Measurements from ENCODE around the gene TGFBI.

TGFBI gene

DNA sequence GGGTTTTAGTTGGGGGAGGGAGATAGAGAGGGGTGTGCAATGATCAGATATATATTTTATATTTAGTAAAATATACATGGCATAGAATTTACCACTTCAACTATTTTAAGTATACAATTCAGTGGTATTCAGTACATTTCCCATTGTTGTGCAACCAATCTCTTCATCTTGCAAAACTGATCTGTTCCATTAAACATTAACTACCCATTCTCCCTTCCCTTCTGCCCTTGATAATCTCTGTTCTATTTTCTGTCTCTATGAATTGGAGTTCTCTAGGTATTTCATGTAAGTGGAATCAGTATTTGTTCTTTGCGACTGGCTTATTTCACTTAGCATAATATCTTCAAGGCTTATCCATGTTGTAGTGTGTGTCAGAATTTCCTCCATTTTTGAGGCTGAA is 38.6 kb downstream of the TGFBI start:
- DNase-seq, result no peak

DNA sequence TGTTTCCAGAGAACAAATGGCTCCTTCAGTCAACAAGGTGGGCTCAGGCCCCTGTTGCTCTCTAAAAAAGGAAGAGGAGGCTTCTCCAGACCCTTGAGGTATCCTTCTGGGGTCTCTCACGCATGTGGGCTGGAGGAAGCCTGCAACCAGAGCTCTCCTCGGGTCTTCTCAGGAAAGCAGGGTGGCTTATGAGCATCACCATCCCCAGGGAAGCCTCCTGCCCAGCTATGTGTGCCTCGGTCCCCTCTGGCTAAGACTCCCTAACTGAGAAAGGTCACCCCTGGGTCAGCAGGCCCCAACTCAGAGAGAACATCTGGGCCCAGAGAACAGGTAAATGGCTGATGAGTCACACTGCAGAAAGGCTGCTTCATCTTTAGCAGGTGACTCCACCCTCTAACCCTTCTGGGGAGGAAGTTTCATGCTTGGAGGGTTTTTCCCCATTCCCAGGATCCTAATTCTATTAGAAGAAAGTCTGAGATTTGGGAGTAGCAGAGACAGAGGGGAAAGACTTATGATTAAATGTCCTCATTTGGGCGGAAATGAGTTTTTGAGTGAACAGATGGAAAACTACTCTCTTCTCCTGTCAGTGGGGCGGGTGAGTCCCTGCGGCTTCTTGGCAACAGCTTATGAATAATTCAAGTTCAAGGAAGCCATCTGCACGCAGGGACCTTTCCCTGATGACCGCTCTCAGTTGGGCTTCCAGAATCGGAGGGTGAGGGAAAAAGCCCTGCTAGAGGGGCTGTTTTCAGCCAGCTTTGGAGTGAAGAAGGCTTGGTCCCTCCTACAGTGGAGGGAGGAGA is 41.9 kb downstream of the TGFBI start:
- no peak for DNase-seq

DNA sequence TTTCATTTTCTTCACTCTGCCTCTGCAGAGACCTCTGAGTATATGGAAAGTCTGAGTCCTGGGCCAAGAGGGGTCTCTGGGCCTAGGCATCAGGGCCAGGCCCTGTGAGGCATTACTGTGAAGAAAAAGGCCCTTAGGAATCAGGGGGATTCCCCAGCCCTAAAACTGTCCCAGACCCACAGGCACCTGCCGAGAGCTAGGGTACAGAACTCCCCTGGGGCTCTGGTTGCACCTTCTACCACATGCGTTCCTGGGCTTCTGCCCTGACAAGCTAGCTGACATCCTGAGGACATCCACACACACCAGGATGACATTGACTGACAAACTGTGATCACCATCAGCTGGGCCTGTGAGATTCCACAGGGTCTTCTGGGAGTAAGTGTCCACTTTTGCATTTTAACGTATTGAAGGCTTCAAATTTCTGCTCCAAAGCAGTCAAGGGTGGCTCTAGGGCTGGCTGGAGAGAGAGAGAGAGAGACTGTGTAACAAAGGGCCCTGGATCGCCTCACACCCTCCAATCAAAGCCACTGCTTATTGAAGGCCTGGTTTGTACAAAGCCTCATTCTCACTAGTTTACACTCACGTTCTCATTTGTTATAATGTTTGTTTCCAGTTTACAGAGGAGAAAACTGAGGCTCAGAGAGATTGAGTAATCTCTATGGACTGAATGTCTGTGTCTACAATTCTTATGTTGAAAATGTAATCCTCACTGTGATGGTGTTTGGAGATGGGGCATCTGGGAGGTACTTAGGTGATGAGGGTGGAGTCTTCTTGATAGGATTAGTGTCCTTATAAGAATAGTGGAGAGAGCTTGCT is 45.1 kb downstream of the TGFBI start:
- no peak for DNase-seq

DNA sequence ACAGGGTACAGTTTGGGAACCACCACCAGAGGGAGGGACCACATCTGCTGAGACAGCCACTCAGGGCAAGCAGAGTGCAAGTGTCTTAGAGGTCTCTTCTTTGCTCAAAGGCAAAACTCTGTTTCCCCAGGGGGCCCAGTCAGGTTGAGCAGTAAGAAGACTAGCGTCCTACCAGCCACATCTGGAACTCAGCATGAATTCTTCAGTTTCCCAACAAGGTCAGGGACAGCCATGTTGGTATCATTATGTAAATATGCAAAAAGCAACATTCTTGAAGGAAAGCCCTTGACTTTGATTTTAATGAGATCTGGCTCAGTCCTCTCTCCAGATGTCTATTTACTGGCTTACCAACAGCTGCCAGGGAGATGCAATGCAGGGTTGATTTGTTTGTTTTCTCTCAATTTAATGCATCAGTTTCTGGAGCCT is 46.7 kb downstream of the TGFBI start:
- DNase-seq, result no peak

DNA sequence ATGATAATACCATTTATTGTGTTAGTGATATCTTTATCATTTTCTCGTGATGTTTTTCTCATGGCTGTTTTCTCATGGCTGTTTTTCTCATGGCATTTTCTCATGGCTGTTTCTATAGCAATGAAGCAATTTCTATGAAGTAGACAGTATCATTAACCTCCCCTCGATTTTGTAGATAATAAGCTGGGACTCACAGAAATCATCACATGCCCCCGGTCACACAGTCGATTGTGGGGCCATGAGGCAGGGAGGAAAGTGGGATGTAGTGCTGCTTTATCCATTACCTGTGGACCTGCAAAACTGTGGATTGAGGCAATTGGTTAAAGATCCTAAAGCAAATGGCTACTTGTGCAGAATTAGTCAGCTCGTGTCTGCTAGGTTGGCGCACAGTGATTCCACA is 47.3 kb downstream of the TGFBI start:
- DNase-seq, result no peak

DNA sequence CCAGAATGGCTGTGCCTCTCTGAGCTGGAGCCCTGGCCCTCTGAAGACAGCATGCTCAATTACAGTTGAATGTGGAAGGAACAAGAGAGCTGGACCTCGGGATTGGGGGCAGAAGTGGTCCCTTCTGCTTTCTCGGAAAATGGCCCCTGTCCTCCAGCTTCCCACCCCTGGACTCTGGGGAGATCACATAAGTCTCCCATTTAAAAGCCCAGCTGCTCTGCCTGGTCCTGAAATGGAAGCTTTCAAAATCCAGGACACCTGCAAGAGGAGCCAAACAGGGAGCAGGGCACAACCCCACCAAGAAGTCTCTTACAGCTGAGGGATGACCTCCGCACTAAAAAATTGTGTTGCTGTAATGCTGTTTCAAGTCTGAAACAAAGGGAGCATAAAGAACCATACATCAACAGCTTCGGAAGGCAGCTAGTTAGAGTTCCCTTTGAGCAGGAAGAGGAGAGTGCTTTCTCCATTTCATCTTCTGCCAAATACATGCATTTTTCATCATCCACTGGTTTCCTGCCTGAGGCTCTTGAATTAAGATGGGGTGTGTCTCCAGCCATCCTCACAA is 48.2 kb downstream of the TGFBI start:
- DNase-seq, result no peak

DNA sequence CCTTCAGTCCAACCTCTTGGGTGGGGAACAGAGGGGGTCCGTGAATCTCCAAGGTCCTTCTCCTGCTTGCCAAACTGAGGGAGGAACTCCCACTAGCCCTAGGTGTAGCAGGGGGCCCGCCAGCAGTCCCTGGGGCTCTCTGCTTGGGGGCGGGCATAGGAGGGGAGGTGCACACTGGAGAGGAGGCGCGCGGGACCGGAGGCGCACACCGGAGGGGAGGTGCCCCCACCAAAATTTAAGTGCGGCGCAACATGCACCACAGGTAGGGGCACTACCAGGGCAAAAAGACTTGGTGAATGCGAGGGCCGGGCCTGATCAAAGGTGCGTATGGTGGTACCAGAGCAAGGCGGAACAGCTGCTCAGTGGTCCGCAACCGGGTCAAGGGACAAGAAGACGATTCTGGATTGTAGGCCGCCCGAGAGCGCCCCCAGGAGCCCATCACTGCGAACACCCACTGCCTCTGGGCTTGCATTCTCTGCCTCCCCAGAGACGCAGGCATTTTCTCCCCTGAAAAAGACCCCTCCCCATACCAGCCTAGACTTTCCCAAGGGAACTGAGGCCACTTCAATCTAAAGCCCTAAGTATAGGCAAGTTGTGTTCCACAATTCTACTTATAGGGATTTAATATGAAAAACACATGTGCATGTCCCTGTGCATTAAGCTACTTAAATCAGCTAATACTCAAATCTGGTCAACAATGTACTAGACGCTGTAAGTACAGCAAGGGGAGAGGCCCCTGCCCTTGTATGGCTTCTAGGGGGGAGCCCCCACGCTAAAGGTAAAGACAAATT is 50.6 kb downstream of the TGFBI start:
- no peak for DNase-seq

DNA sequence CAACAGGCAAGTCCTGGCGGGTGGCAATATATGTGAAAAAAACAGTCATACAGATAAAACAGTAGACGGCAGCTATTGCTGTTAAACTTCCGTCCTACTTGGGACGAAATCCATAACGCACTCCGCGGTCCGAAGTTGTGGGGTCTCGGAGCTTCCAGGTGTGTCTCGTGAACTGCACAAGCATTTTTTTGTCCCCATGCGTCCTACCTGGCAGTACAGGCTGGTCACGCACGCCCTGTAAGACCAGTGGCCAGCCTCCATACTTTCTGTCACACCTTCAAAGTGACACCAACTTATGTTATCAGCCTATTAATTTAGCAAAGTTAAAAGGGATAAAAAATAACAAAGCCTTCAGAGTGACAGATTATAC is 51.3 kb downstream of the TGFBI start:
- DNase-seq, result no peak

DNA sequence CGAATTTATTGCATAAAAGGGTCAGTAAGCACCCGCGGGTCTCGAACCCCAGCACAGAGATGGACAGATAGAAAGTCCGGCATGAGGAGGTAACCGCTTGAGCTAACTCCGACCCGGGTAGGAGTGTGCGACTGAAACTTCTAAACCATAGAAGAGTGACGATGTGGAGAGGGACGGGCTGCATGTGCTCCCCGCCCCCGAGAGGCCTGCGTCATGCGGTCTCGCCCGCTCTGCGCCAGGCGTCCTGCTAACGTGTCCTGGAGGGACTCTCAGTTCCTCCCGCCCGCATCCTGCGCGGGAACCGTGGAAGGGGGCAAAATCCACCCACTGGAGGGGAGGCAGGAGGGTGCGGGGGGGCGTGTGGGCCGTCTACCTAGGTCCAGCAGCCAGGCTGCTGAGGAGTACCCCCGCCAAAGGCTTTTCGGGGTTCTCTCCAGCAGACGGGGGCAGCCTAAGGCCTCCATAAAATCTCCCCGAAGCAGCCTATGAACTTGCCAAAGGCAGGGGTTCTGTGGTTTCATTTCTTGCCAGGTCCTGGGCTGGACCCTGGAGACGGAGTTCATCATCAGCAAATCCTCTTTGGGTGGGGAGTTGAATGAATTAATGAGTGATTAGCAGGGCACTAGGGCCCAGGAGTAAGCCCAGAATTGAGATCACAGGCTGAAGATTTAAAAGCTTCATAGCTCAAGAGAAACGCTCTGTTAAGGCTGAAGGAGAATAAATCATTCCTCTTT is 51.9 kb downstream of the TGFBI start:
- peak; percentile 77 for DNase-seq

DNA sequence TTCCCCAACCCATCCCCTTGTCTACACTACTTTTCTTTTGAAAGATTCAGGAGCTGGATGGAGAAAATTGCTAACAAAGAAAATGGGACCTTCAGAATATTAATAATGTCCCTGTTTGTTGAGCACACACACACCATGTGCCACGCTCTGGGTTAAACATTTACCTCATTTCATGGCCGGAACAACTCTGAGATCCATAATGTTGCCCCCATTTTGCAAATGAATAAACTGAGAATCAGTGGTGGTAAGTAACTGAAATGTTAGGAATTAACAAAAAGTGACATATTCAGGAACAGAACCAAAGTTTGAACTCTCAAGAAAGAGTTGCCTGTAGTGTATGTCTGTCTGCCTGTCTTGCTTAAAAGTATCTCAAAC is 52.4 kb downstream of the TGFBI start:
- DNase-seq, result no peak

DNA sequence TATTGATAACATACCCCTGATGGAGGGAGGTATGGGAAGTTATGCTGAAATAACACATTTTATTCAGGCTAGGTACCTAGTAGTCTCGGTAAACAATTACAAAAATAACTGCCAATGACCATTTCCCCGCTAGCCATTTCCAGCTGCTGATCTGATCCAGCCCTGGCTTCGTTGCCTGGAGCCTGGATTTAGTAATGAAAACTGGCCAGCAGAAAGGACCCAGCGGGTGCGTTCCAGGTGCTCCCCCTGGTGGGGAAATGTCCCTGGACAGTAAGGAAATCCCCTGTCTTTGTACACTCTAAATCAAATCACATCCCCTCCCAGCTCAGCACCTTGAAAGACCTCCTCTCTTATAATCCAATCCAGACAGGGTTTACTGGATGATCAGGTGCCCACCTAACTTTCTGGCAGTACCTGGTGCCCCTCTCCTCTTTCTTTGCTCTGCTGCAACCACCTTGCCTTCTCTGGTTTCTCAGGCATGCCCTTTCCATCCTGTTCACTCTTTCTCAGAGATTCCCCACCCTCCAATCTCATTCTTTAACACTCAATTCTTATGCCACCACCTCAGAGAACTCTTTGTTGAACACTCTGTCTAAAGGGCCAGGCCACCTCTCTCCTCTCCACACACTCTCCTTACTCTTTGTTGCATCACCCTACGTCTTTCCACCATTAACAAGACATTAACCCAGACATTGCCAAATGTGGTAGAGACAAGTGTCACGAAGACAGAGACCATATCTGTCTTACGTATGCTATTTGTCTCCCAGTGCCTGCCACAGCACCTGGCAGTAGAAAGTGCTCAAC is 53.8 kb downstream of the TGFBI start:
- peak; percentile 66 for DNase-seq

DNA sequence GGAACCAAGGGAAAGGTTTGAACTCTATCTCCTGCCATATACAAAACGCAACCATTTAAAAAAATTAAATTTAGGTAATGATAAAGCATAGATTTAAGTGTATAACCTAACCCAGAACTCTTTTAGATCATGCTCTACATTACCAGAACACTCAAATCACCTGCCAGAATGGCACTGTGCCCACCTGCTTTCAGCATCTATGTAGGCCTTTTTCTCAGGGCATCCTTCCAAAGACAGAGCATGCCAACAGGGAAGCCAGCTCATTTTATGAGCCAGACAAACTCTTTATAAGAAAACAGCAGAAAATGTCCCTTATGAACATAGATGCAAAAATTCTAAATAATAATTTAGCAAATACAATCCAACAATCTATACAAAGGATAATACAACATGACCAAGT is 55.9 kb downstream of the TGFBI start:
- DNase-seq, result no peak

DNA sequence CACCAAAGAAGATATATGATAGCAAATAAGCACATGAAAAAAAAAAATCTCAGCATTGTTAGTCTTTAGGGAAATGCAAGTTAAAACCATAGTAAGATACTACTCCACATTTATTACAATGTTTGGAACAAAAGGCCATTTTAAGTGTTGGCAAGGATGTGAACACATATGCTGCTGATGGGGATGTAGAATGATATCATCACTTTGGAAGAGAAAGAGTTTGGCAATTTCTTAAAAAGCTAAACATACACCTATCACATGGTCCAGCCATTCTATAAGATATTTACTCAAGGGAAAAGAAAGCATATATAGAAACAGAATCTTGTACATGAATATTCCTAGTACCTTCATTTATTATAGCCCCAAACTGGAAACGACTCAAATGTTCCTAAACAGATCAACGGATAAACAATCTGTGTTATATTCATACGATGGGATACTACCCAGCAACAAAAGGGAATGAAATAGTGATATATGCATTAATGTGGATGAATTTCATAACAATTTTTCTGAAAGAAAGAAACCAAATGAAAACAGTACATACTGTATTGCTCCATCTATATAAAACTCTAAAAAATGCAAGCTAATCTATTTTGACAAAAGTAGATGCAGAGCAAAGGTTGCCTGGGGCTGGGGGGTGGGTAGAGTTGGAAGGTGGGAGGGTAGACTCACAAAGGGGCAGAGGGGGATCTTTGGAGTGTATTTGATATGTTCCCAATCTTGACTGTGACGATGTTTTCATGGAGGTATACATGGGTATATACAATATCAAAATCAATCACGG is 58.2 kb downstream of the TGFBI start:
- no peak for DNase-seq

DNA sequence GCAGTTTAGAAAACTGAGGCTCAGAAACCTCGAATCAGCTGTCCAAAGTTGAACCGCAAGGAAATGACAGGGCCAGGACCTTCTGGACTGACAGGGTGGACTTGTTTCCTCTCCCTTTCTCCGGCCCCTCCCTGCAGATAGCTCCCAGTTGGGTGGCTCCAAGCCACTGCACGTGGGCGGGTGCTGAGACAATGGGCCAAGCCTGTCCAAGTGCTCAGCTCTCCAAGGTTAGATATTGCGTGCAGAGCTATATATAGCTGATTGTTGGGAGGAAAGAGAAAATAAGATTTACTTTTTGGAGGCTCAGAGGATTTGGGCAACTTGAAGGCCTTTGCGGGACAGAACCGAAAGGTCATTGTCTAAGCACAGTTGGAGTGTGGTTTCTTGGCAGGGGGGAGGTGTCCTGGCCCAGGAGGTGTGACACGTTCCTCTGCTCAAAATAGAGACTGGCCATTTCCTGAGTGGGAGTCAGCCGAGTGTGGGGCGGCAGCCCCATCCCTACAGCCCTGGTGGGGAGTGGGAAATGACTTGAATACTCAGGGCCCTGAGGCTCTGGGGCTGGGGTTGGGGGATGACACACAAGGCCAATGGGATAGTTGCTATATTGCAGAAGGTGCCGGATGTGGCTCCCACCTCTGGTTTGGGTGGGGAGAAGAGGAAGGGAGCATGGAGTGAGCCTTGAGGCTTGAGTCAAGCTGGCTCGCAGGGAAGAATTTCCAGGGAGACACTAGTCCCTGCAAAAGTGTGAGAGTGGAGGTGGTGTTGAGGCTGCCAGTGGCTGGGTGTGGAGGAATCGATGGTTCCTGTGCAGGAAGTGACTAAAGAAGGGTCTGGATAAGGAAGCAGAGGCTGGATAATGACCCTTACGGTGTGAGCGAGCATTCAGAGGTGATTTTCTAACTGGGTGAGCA is 59.4 kb downstream of the TGFBI start:
- DNase-seq, result no peak

DNA sequence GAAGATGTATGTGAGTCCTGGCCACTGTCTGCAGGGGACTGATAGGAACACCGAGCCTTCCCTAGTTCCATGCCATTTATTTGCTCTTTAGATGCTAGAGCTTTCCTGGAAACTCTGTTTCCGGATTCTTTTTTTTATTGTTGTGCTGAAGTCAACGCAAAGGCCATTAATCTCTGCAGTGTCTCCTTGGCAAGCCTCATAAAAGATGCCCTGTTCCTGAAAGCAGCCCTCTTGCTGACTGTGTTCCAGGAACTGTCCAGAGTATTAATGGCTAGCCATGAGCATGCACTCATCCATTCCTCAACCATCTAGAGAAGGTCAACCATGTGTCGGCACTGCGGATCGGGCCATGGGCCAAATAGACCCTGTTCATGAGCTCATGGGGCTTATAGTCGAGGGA is 61.0 kb downstream of the TGFBI start:
- DNase-seq, result no peak

DNA sequence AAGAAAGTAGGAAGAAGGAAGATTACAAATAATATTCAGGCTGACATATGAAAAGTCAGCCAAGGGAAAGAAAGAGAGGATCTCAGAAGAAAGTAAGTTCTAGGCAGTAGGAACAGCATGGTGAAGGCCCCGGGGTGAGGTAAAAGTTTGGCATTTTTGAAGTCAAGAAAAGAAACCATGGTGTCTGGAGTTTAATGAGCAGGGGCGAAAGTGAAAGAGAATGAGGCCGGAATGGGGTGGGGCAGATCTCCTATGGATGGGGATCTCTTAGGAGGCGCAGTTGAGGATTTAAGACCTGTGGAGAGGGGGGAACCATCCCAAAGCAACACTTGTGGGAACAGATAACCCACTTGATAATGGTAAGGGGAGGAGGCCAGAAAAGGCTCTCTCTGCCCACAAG is 61.5 kb downstream of the TGFBI start:
- no peak for DNase-seq

DNA sequence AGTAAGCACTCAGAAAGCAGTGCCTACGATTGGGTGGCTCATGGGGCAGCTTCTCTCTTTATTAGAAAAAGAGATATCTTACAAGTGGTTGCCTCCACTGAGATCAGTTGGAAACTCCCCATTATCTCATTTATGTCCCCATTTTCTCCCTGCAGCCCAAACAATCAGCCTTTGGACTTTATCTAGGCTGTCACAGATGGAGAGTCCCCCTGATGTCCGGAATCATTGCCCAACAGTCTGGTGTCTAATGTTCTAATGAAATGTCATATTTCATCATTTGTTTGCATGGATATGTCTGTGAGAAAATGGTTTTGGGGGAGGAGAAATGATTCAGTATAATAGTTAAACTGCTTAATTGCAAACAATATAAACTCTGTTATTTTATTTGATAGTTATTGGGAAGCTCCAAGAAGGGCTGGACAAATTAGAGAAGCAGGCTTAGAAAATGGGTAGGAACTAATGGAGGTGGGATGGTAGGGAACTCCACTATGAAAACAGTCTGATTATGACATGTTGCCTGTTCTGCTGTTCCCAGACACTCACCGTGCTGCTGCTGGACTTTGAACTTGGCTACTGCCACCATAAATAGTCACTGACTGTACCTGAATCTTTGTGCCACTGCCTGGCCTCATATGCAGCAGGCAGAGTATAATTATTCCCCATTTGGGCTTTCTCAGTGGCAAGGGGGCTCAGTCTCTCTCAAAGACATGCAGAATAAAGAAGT is 65.6 kb downstream of the TGFBI start:
- no peak for DNase-seq

DNA sequence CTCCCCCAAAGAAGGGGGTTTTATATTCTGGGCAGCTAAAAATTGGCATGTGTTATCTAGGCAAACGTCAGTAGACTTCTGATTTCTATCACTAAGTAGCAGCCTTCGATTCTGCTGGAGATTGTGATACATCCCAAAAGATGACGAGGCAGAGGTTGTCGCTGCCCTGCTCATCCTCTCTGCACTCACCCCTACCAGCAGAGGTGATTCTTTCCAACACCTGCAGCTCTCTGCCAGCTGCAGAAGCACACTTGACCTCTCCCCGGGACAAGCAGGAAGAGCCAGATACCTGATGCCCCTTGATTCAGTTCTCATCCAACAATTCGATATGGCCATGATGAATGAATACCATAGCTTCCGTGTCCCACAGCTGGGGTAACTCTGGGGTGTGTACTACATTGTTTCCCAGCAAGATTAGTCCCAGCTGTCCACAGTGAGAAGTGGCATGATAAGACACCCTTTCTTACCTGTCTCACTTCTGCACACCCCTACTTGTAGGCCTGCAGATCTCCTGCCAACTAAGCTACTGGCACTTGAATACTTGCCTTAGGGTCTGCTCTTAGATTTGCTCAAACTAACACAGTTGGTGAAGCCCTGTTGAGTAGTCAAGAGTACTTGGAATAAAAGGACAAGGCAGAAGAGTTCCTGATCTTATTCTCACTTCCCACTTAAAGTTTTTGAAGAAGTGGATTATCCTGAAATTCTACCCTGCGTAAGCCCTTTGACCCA is 66.3 kb downstream of the TGFBI start:
- DNase-seq, result no peak
